ENCODE measurements around the gene MIR17HG.

DNA sequence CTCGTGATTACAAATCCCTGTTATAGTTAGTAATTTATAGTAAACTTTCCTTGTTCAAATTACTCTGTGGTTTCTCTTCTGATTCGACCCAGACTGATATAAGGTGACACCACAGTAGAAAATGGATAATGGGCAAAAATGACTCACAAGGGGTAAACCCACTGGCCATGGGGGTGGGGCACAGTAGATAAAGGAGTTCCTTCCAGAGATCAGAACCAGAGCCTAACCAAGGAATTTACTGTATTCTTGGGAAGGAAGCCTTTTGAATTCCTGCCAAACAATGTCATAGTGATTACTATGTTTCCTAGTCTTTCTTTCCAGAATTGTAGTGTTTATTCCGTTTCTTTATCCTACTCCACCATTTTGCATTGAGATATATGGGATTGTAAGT, 21.9 kb downstream of the MIR17HG start:
- TF ChIP-seq, protein P1, sequence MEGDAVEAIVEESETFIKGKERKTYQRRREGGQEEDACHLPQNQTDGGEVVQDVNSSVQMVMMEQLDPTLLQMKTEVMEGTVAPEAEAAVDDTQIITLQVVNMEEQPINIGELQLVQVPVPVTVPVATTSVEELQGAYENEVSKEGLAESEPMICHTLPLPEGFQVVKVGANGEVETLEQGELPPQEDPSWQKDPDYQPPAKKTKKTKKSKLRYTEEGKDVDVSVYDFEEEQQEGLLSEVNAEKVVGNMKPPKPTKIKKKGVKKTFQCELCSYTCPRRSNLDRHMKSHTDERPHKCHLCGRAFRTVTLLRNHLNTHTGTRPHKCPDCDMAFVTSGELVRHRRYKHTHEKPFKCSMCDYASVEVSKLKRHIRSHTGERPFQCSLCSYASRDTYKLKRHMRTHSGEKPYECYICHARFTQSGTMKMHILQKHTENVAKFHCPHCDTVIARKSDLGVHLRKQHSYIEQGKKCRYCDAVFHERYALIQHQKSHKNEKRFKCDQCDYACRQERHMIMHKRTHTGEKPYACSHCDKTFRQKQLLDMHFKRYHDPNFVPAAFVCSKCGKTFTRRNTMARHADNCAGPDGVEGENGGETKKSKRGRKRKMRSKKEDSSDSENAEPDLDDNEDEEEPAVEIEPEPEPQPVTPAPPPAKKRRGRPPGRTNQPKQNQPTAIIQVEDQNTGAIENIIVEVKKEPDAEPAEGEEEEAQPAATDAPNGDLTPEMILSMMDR (conservative IDR thresholded peaks at IDR 0.05; ENCODE audit: low read depth, low read length) = no peak
- no peak for TF ChIP-seq EZH2 (IDR thresholded peaks at IDR 0.05; ENCODE audit: low read length, unreplicated experiment)
